ENCODE results near the gene ZCCHC14. TPM values are rescaled to one million over a fixed set of nuclear protein-coding genes. Genes with fewer than 3 reads are reported as not detected.

ZCCHC14 gene
- total RNA-seq, 2 donors from 2014 or later = 24.5 to 24.6 TPM

GRCh38 chr16:87369796-87370719 lies 122.8 kb downstream of the ZCCHC14 start:
- Histone ChIP-seq H3K27me3 (no peaks in the 10 kb centered on the region), H3K27ac (no peak overlapping the region), H3K36me3 (no peaks in the 10 kb centered on the region), H3K4me3 (no peak overlapping the region), H3K9me3 (no peaks in the 10 kb centered on the region), H3K4me1 (peaks cover 23% of the 10 kb centered on the region), H3K9ac (ENCODE audit: low read depth in 2 of 2, low read length in 2 of 2) (no peak overlapping the region)
- DNase-seq = no peak
- intact Hi-C loops (cut with DNase I) = no loop called here
- TF ChIP-seq, protein P1, sequence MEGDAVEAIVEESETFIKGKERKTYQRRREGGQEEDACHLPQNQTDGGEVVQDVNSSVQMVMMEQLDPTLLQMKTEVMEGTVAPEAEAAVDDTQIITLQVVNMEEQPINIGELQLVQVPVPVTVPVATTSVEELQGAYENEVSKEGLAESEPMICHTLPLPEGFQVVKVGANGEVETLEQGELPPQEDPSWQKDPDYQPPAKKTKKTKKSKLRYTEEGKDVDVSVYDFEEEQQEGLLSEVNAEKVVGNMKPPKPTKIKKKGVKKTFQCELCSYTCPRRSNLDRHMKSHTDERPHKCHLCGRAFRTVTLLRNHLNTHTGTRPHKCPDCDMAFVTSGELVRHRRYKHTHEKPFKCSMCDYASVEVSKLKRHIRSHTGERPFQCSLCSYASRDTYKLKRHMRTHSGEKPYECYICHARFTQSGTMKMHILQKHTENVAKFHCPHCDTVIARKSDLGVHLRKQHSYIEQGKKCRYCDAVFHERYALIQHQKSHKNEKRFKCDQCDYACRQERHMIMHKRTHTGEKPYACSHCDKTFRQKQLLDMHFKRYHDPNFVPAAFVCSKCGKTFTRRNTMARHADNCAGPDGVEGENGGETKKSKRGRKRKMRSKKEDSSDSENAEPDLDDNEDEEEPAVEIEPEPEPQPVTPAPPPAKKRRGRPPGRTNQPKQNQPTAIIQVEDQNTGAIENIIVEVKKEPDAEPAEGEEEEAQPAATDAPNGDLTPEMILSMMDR (IDR thresholded peaks at IDR 0.05) = no peak

DNA sequence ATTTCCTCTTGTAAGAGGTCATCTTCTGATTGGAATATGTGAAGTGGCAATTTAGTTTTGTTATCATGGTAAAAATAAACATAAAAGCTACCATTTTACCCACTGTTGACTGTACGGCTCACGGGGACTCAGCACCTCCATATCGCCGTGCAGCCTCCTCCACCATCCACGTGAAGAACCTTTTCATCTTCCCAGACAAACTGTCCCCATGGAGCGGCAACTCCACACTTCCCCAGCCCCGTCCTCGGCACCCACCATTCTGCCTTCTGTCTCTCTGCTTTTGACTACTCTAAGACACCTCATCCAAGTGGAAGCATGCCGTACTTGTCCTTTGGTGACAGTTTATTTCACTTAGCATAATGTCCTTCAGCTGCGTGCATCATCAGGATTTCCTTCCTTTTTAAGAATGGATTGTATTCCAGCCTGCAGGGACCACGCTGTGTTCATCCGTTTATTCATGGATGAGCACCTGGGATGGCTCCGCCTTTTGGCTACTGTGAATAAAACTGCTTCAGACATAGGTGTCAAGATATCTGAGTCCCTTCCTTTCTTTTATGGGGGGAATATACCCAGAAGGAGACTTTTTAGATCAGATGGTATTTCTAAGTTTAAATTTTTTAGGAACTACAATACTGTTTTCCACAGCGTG lies 123.6 kb downstream of the ZCCHC14 start:
- H3K9ac ChIP-seq (ENCODE audit: low read depth in 2 of 2, low read length in 2 of 2) = no peak overlapping the region
- H3K4me1 ChIP-seq = peaks cover 25% of the 10 kb centered on the region
- no peaks in the 10 kb centered on the region for H3K36me3 ChIP-seq
- H3K27me3 ChIP-seq = no peaks in the 10 kb centered on the region
- TF ChIP-seq, protein P1 (IDR thresholded peaks at IDR 0.05) = no peak
- intact Hi-C loops (cut with DNase I) = no loop called here
- H3K4me3 ChIP-seq = no peak overlapping the region
- no peaks in the 10 kb centered on the region for H3K9me3 ChIP-seq
- DNase-seq = no peak
- H3K27ac ChIP-seq = no peak overlapping the region

DNA sequence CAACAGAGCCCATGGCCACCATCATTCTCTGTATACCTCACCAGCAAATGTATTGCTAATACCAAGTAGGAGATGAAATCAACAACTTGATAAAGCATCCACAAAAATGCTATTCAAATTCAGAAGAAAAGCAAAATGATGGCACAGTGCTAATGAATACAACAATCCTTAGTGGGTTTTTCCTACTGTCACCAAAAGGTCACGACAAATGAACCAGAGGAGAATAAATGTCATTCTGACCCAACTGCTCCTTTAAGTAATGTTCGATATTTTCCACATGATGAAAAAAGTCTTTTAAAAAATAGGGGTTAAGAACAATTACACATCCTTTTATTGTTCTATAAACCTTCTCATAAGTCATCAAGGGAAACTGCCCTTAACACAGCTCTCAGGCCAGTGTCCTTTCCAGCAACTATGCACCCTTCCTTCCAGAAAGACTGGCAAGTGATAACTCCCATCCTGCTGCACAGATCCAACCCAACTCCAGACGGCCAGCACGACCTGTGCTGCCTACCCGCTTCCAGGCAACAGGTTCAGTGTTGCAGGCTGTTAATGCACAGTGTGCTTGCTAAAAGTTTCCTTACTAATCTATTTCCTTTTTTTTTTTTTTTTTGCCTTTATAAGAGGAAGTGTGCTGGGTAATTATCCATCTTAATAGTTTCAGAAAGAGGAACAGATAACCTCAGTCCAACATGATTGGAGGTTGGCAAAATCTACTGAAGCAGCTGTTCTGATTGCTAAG lies 124.6 kb downstream of the ZCCHC14 start:
- peaks cover 27% of the 10 kb centered on the region for H3K4me1 ChIP-seq
- no peak overlapping the region for H3K9ac ChIP-seq (ENCODE audit: low read depth in 2 of 2, low read length in 2 of 2)
- H3K4me3 ChIP-seq = no peak overlapping the region
- no peaks in the 10 kb centered on the region for H3K36me3 ChIP-seq
- TF ChIP-seq, protein P1 (IDR thresholded peaks at IDR 0.05) = no peak
- H3K27ac ChIP-seq = no peak overlapping the region
- H3K27me3 ChIP-seq = no peaks in the 10 kb centered on the region
- H3K9me3 ChIP-seq = no peaks in the 10 kb centered on the region
- intact Hi-C loops (cut with DNase I) = no loop called here
- no peak for DNase-seq

GRCh38 chr16:87367529-87367928 lies 125.3 kb downstream of the ZCCHC14 start:
- Histone ChIP-seq H3K27ac (no peak overlapping the region), H3K27me3 (no peaks in the 10 kb centered on the region), H3K4me1 (peaks cover 27% of the 10 kb centered on the region), H3K36me3 (no peaks in the 10 kb centered on the region), H3K9me3 (no peaks in the 10 kb centered on the region), H3K9ac (ENCODE audit: low read depth in 2 of 2, low read length in 2 of 2) (no peak overlapping the region), H3K4me3 (no peak overlapping the region)
- DNase-seq = no peak
- intact Hi-C loops (cut with DNase I) = no loop called here
- TF ChIP-seq, protein P1 (IDR thresholded peaks at IDR 0.05) = no peak

DNA sequence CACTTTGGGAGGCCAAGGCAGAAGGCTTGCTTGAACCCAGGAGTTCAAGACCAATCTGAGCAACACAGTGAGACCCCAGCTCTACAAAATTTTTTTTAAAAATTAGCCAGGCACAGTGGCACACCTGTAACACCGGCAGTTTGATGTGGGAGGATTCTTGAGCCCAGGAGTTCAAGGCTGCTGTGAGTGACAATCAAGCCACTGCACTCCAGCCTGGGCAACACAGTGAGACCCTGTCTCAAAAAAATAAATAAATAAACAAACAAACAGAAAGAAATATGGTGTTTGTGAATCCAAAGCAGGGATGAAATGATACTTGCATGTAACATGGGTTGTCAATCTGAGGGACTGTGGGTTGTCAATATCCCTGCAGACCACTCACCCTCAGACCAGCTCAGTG lies 125.9 kb downstream of the ZCCHC14 start:
- intact Hi-C loops (cut with DNase I) = no loop called here
- TF ChIP-seq, protein P1 (IDR thresholded peaks at IDR 0.05) = no peak
- no peak overlapping the region for H3K27ac ChIP-seq
- no peak overlapping the region for H3K4me3 ChIP-seq
- no peaks in the 10 kb centered on the region for H3K36me3 ChIP-seq
- no peaks in the 10 kb centered on the region for H3K9me3 ChIP-seq
- DNase-seq = no peak
- H3K4me1 ChIP-seq = peaks cover 27% of the 10 kb centered on the region
- H3K9ac ChIP-seq (ENCODE audit: low read depth in 2 of 2, low read length in 2 of 2) = no peak overlapping the region
- no peaks in the 10 kb centered on the region for H3K27me3 ChIP-seq

Measured in colonic mucosa (tissue), 4 donors.